Transverse colon (tissue), 4 donors: ENCODE data around the gene FAM240B. TPM values are rescaled to one million over a fixed set of nuclear protein-coding genes. Genes with fewer than 3 reads are reported as not detected.

Source experiments
- DNase-seq: peaks from one replicate; pipeline ENCODE4 v3.0.0-alpha.2; 2019
- H3K27ac ChIP-seq, 4 donors: fragments of 200-600 bp; sonication (generic); 2 replicates each; pipeline ENCODE4 v1.5.1; 2016 to 2018; ENCODE audit warnings: inconsistent platforms in 4 of 4
- H3K27me3 ChIP-seq: fragments of 200-600 bp; sonication (generic); 2 replicates; pipeline ENCODE4 v1.5.1; 2017; ENCODE audit warnings: inconsistent platforms
- H3K36me3 ChIP-seq, 4 donors: fragments of 200-600 bp; sonication (generic); 2 replicates each; pipeline ENCODE4 v1.5.1; 2017 to 2019; ENCODE audit warnings: inconsistent platforms in 4 of 4
- H3K4me1 ChIP-seq, 4 donors: fragments of 200-600 bp; sonication (generic); 2 replicates each; pipeline ENCODE4 v1.5.1; 2017 to 2020; ENCODE audit warnings: inconsistent platforms in 4 of 4
- H3K4me3 ChIP-seq, 4 donors: fragments of 200-600 bp; sonication (generic); 1 replicate in 1 of 4; 2 replicates in 3 of 4; pipeline versions ENCODE4 v1.5.1 to v1.6.1; 2017 to 2019; ENCODE audit warnings: inconsistent platforms in 4 of 4
- H3K9me3 ChIP-seq, 2 donors: fragments of 200-600 bp; sonication (generic); 2 replicates each; pipeline ENCODE4 v1.5.1; 2017 to 2019; ENCODE audit warnings: inconsistent platforms in 2 of 2
- CTCF ChIP-seq, 5 experiments: fragments of 200-600 bp in 3 of 5; fragments of 450-650 bp in 2 of 5; sonication (generic) in 3 of 5; IDR thresholded peaks; 1 replicate in 2 of 5; 2 replicates in 3 of 5; pipeline ENCODE4 v1.5.1; 2016 to 2017; ENCODE audit warnings: antibody characterized with exemption in 5 of 5, inconsistent platforms in 3 of 5, mild to moderate bottlenecking in 2 of 5, moderate library complexity in 1 of 5
- EP300 ChIP-seq: sonication (generic); formaldehyde crosslinking; IDR thresholded peaks from one replicate; pipeline ENCODE4 v1.6.1; 2017; ENCODE audit warnings: antibody characterized with exemption, low read depth
- POLR2A ChIP-seq: fragments of 450-650 bp; IDR thresholded peaks from one replicate; pipeline ENCODE4 v1.6.1; 2016; ENCODE audit warnings: antibody characterized with exemption, mild to moderate bottlenecking, moderate library complexity
- POLR2AphosphoS5 ChIP-seq, 3 donors: sonication (generic); formaldehyde crosslinking; IDR thresholded peaks; one replicate each; pipeline ENCODE4 v1.6.1; 2016; ENCODE audit warnings: antibody characterized with exemption in 3 of 3
- WGBS, 2 donors: methylation state at CpG; one replicate each; pipeline ENCODE4 v1.1.5; 2018; ENCODE audit warnings: low coverage in 1 of 2; 5-methylcytosine and 5-hydroxymethylcytosine counted together
- in situ Hi-C, 4 donors: fragments of 200-750 bp; cut with MboI; loops; one replicate each; pipeline versions ENCODE4 v1.15.0 to v1.15.1; 2017; ENCODE audit warnings: low sequenced_read_pairs in 3 of 4, low pct_ligation_motif_present in 1 of 4, low pct_unique_long_range_greater_than_20kb in 1 of 4
- intact Hi-C: fragments of 100-400 bp; cut with DNase I; formaldehyde crosslinking; loops from one replicate; pipeline ENCODE4 v1.15.1; 2023; ENCODE audit warnings: low total_unique reads
- total RNA-seq, 4 donors: library from RNA; depleted of rRNA; stranded (reverse); fragments of >200 nt; gene quantifications; one replicate each; pipeline ENCODE4 v1.1.0, GENCODE V29; 2016

FAM240B gene
- total RNA-seq, 4 donors from 2014 or later = not detected

DNA sequence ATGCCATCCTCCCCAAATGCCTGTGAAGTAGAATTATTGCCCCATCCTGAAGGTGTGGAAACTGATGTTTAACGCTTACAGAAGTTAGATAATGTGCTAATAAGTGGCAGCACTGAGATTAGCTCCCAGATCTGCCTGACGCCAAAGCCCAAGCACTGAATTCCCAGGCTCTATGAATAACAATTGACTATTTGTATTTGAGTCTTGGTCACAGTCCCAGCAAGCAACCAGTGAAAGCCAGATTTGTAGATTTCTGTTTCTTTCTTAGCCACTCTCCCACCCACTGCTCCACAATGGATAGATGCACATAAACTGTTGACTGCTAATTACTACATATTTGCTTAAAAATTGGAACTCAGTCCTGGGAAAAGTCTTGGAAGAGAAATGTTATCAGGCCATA lies 34.4 kb downstream of the FAM240B start:
- WGBS, 2 donors = 80% methylated on average over 2 of the region's 2 CpGs; no CpG with 5 or more reads in 1 of the 2 donors
- in situ Hi-C loops = no loop called here

DNA sequence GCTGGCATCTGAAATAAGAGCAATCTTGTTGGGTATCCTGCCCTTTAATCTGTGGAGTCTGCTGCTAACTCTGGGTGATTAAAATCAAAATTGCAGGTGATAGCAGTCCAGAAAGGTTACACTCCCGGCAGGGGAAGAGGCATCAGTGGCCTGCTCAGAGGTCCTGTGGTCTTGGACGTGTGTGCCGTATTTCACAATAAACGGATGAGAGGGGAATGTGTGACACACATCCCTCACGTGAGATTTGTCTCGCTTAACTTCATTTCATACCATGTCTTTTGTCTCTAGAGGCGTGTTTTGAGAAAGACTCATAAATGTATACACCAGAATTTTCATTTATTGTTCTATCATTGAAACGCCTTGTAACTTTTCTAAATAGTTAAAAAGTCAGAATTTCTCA lies 36.6 kb downstream of the FAM240B start:
- in situ Hi-C loops (no loop called here), intact Hi-C loops (no loop called here)
- TF ChIP-seq EP300 (no peak), POLR2A (no peak), POLR2AphosphoS5 (IDR thresholded peaks at IDR 0.05) (no peak), CTCF (IDR thresholded peaks at IDR 0.05) (no peak)
- no peaks in the 10 kb centered on the region for H3K27me3 ChIP-seq
- H3K4me3 ChIP-seq = no peak overlapping the region
- no peaks in the 10 kb centered on the region for H3K36me3 ChIP-seq
- 78 to 80% methylated on average over 8 of the region's 8 CpGs for WGBS, 2 donors
- no peak overlapping the region for H3K27ac ChIP-seq
- H3K4me1 ChIP-seq = peaks cover 0 to 11% (median 0%) of the 10 kb centered on the region in 4 donors
- H3K9me3 ChIP-seq = no peaks in the 10 kb centered on the region
- DNase-seq = no peak

More for the DNA sequence above, 34.4 kb downstream of the FAM240B start:
- DNase-seq = no peak
- no peak overlapping the region for H3K27ac ChIP-seq
- H3K4me1 ChIP-seq = peaks cover 0 to 11% (median 0%) of the 10 kb centered on the region in 4 donors
- H3K4me3 ChIP-seq = no peak overlapping the region
- H3K36me3 ChIP-seq = no peaks in the 10 kb centered on the region
- no peak for TF ChIP-seq POLR2AphosphoS5 (IDR thresholded peaks at IDR 0.05)
- no peaks in the 10 kb centered on the region for H3K9me3 ChIP-seq
- H3K27me3 ChIP-seq = no peaks in the 10 kb centered on the region
- intact Hi-C loops = no loop called here

- Histone ChIP-seq H3K4me3 (no peak overlapping the region), H3K27ac (no peak overlapping the region), H3K36me3 (no peaks in the 10 kb centered on the region), H3K4me1 (peaks cover 0 to 8% (median 0%) of the 10 kb centered on the region in 4 donors), H3K27me3 (no peaks in the 10 kb centered on the region), H3K9me3 (no peaks in the 10 kb centered on the region)
- in situ Hi-C loops = no loop called here
- WGBS, 2 donors = 59 to 74% methylated on average over 3 of the region's 3 CpGs
- DNase-seq = no peak
- TF ChIP-seq EP300 (no peak), POLR2AphosphoS5 (IDR thresholded peaks at IDR 0.05) (peak in 1 of 3 donors; percentile 11), CTCF (IDR thresholded peaks at IDR 0.05) (no peak), POLR2A (no peak)
- intact Hi-C loops = no loop called here
Observed at GRCh38 chr9:38682713-38683112, 37.2 kb downstream of the FAM240B start.

GRCh38 chr9:38681747-38682227 lies 38.1 kb downstream of the FAM240B start:
- intact Hi-C loops = no loop called here
- 73% methylated on average over 4 of the region's 4 CpGs for WGBS, 2 donors
- Histone ChIP-seq H3K27ac (no peak overlapping the region), H3K4me3 (no peak overlapping the region), H3K27me3 (no peaks in the 10 kb centered on the region), H3K9me3 (no peaks in the 10 kb centered on the region), H3K4me1 (peaks cover 0 to under 1% (median 0%) of the 10 kb centered on the region in 4 donors), H3K36me3 (no peaks in the 10 kb centered on the region)
- DNase-seq = no peak
- no peak for TF ChIP-seq POLR2AphosphoS5 (IDR thresholded peaks at IDR 0.05)
- TF ChIP-seq CTCF (IDR thresholded peaks at IDR 0.05) = no peak
- in situ Hi-C loops = no loop called here

- Histone ChIP-seq H3K27me3 (no peaks in the 10 kb centered on the region), H3K9me3 (no peaks in the 10 kb centered on the region), H3K4me1 (no peaks in the 10 kb centered on the region), H3K27ac (no peak overlapping the region), H3K36me3 (no peaks in the 10 kb centered on the region), H3K4me3 (no peak overlapping the region)
- TF ChIP-seq POLR2AphosphoS5 (IDR thresholded peaks at IDR 0.05) = no peak
- no peak for TF ChIP-seq EP300
- no peak for TF ChIP-seq CTCF (IDR thresholded peaks at IDR 0.05)
- no peak for TF ChIP-seq POLR2A
- intact Hi-C loops (no loop called here), in situ Hi-C loops (no loop called here)
- DNase-seq = no peak
- 69% methylated on average over 14 of the region's 14 CpGs; no CpG with 5 or more reads in 1 of the 2 donors for WGBS, 2 donors
Observed at GRCh38 chr9:38680837-38681445, 39.0 kb downstream of the FAM240B start.
